Inferior parietal cortex (tissue), 1 donor: Measurements from ENCODE around the gene NOTCH2.
"Not testable (repeated sequence)": the region's sequence is repeated elsewhere in the genome, so short reads cannot be mapped to it uniquely, and the experiment has no call there.

Experiments used
- DNase-seq: peaks from one replicate; pipeline ENCODE4 v3.0.0-alpha.2; 2016; ENCODE audit errors: extremely low spot score

Gene NOTCH2

GRCh38 chr1:120068683-120069066 lies 787 bp downstream of the NOTCH2 start:
- DNase-seq: not testable (repeated sequence)

GRCh38 chr1:120048208-120048607 lies 21.3 kb downstream of the NOTCH2 start:
- not testable (repeated sequence) for DNase-seq

GRCh38 chr1:120041771-120042170 lies 27.7 kb downstream of the NOTCH2 start:
- not testable (repeated sequence) for DNase-seq

GRCh38 chr1:120032253-120032652 lies 37.2 kb downstream of the NOTCH2 start:
- not testable (repeated sequence) for DNase-seq

- DNase-seq: not testable (repeated sequence)
These were observed 45.7 kb downstream of the NOTCH2 start for GRCh38 chr1:120023791-120024190.

- not testable (repeated sequence) for DNase-seq
These were observed 54.5 kb downstream of the NOTCH2 start for GRCh38 chr1:120014978-120015377.

GRCh38 chr1:120008320-120008719 lies 61.1 kb downstream of the NOTCH2 start:
- not testable (repeated sequence) for DNase-seq

GRCh38 chr1:120007850-120008249 lies 61.6 kb downstream of the NOTCH2 start:
- DNase-seq: not testable (repeated sequence)

GRCh38 chr1:120001035-120001434 lies 68.4 kb downstream of the NOTCH2 start:
- not testable (repeated sequence) for DNase-seq

GRCh38 chr1:119996731-119997312 lies 72.6 kb downstream of the NOTCH2 start:
- DNase-seq: not testable (repeated sequence)

- not testable (repeated sequence) for DNase-seq
These were observed 73.5 kb downstream of the NOTCH2 start for GRCh38 chr1:119995975-119996374.

- no peak for DNase-seq
These were observed 81.0 kb downstream of the NOTCH2 start for GRCh38 chr1:119988306-119989062.

GRCh38 chr1:119987686-119988085 lies 81.8 kb downstream of the NOTCH2 start:
- no peak for DNase-seq

GRCh38 chr1:119987112-119987511 lies 82.3 kb downstream of the NOTCH2 start:
- no peak for DNase-seq

- DNase-seq: no peak
These were observed 83.4 kb downstream of the NOTCH2 start for GRCh38 chr1:119986007-119986497.

GRCh38 chr1:119984771-119985170 lies 84.7 kb downstream of the NOTCH2 start:
- no peak for DNase-seq

- no peak for DNase-seq
These were observed 87.3 kb downstream of the NOTCH2 start for GRCh38 chr1:119981986-119982815.

GRCh38 chr1:119981496-119981895 lies 88.0 kb downstream of the NOTCH2 start:
- DNase-seq: no peak

- no peak for DNase-seq
These were observed 91.4 kb downstream of the NOTCH2 start for GRCh38 chr1:119978018-119978505.

- not testable (repeated sequence) for DNase-seq
These were observed 92.2 kb downstream of the NOTCH2 start for GRCh38 chr1:119977113-119977736.

- DNase-seq: not testable (repeated sequence)
These were observed 93.7 kb downstream of the NOTCH2 start for GRCh38 chr1:119975582-119976254.
